ENCODE results near the gene MAFG. TPM values are rescaled to one million over a fixed set of nuclear protein-coding genes. Genes with fewer than 3 reads are reported as not detected.

The MAFG gene
- total RNA-seq, 2 experiments from 2014 or later = 22.7 to 33.6 TPM

DNA sequence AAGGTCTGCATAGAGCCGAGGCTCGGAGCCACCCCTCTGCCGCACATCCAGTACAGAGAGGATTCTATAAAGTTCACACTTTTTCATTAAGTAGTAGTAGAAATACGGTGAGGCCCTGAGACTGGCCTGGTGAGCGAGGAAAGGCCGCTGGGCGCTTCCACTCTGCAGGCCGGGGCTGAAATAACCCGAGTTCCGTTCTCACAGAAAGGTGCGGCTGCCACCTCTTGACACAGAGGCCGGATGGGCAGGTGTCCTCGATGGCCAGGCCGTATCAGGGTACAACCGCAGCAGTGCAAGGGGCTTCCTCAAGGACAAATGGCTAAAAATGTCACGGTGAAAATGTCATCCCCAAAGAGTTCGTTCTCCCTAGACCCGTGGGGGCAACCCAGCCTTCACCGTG, 15.6 kb downstream of the MAFG start:
- Histone ChIP-seq H3K9me3 (ENCODE audit: low read length) (no peaks in the 10 kb centered on the region), H2AFZ (ENCODE audit: low read length) (no peak overlapping the region), H3K27ac (ENCODE audit: low read depth, low read length, poor library complexity, severe bottlenecking) (no peak overlapping the region), H3K4me1 (ENCODE audit: insufficient read depth, low read length, poor library complexity, severe bottlenecking) (peaks cover 20% of the 10 kb centered on the region), H4K20me1 (ENCODE audit: insufficient read depth, low read length) (peaks cover 3% of the 10 kb centered on the region), H3K9me2 (ENCODE audit: insufficient read depth, low read length) (no peaks in the 10 kb centered on the region), H3K36me3 (ENCODE audit: insufficient read depth, low read length) (peaks cover 70% of the 10 kb centered on the region), H3K4me2 (ENCODE audit: low read length) (no peak overlapping the region; the same call in 1 of the 2 replicates), H3K79me2 (ENCODE audit: insufficient read depth, low read depth, low read length) (peaks cover 10% of the 10 kb centered on the region), H3K4me3 (ENCODE audit: low read depth, low read length, poor library complexity, severe bottlenecking) (peak overlapping the region; percentile 14)
- CTCF ChIA-PET (ENCODE audit: unreplicated experiment) = no interaction called here
- TSS peak; percentile 62 for BruUV-seq (replicated peaks)
- POLR2A ChIA-PET = no interaction called here
- DNase-seq (ENCODE audit: low spot score) = no peak
- no peak for TF ChIP-seq CTCF (conservative IDR thresholded peaks at IDR 0.05; ENCODE audit: low read length)
- TF ChIP-seq EZH2phosphoT487 (IDR thresholded peaks at IDR 0.05; ENCODE audit: borderline replicate concordance, low read depth, low read length) = no peak
- intact Hi-C loops (cut with micrococcal nuclease; ENCODE audit: unreplicated experiment) = loop anchor here (1.0 kb wide), 2 partner anchors 21 to 43 kb away; partner anchors contain the start of genes ALYREF and ANAPC11

GRCh38 chr17:81911277-81911961, 16.1 kb downstream of the MAFG start, which contains the start of gene PCYT2:
PCYT2 (minus strand) TSS chr17:81911399; CDS start chr17:81911355, 44 bp downstream.
- peaks cover 15% of the 10 kb centered on the region for H3K4me1 ChIP-seq (ENCODE audit: insufficient read depth, low read length, poor library complexity, severe bottlenecking)
- intact Hi-C loops (cut with micrococcal nuclease; ENCODE audit: unreplicated experiment) = loop anchor here (1.0 kb wide), 2 partner anchors 20 to 42 kb away; partner anchors contain the start of genes ALYREF and ANAPC11
- H2AFZ ChIP-seq (ENCODE audit: low read length) = peak within 1 kb of the TSS; percentile 1; the same call in 1 of the 2 replicates

More at GRCh38 chr17:81911277-81911961, 16.1 kb downstream of the MAFG start, which contains the start of gene PCYT2:
- Histone ChIP-seq H3K4me3 (ENCODE audit: low read depth, low read length, poor library complexity, severe bottlenecking) (peak within 1 kb of the TSS; percentile 85), H3K27ac (ENCODE audit: low read depth, low read length, poor library complexity, severe bottlenecking) (peak within 1 kb of the TSS; percentile 22), H4K20me1 (ENCODE audit: insufficient read depth, low read length) (no peaks in the 10 kb centered on the region; the same call in 1 of the 2 replicates), H3K4me2 (ENCODE audit: low read length) (peak within 1 kb of the TSS; percentile 79), H3K9me3 (ENCODE audit: low read length) (no peaks in the 10 kb centered on the region), H3K36me3 (ENCODE audit: insufficient read depth, low read length) (peaks cover 70% of the 10 kb centered on the region), H3K9me2 (ENCODE audit: insufficient read depth, low read length) (no peaks in the 10 kb centered on the region), H3K79me2 (ENCODE audit: insufficient read depth, low read depth, low read length) (peaks cover 5% of the 10 kb centered on the region; the same call in 1 of the 2 replicates)
- TF ChIP-seq CTCF (conservative IDR thresholded peaks at IDR 0.05; ENCODE audit: low read length) = peak; percentile 62
- no peak for TF ChIP-seq EZH2phosphoT487 (IDR thresholded peaks at IDR 0.05; ENCODE audit: borderline replicate concordance, low read depth, low read length)
- POLR2A ChIA-PET = interaction anchor here (0.5 kb wide), 1 partner anchor 19 kb away, joined by 3 read pairs; no protein-coding TSS in a partner anchor
- DNase-seq (ENCODE audit: low spot score) = peak; percentile 98
- no TSS peak for BruUV-seq (replicated peaks)
- CTCF ChIA-PET (ENCODE audit: unreplicated experiment) = no interaction called here

All from OCI-LY7 (cell line).